G401 (cell line): ENCODE data around the gene CACNA1A. TPM values are rescaled to one million over a fixed set of nuclear protein-coding genes. Genes with fewer than 3 reads are reported as not detected.
"Not testable (repeated sequence)": the region's sequence is repeated elsewhere in the genome, so short reads cannot be mapped to it uniquely, and the experiment has no call there.

ENCODE experiments used
- DNase-seq: peaks from one replicate; pipeline ENCODE4 v3.0.0-alpha.2; 2015; ENCODE audit warnings: low spot score
- in situ Hi-C: cut with HindIII; loops from 2 replicates; pipeline ENCODE4 v1.10.0; 2016; ENCODE audit warnings: low sequenced_read_pairs, mixed read lengths
- total RNA-seq: library from RNA; depleted of rRNA; stranded (reverse); fragments of >200 nt; shearing (Covaris generic); gene quantifications from 2 replicates; pipeline ENCODE4 v1.2.3, GENCODE V29; 2014

Gene CACNA1A
- total RNA-seq, 1 experiment from 2014 or later: 0.24 TPM

DNA sequence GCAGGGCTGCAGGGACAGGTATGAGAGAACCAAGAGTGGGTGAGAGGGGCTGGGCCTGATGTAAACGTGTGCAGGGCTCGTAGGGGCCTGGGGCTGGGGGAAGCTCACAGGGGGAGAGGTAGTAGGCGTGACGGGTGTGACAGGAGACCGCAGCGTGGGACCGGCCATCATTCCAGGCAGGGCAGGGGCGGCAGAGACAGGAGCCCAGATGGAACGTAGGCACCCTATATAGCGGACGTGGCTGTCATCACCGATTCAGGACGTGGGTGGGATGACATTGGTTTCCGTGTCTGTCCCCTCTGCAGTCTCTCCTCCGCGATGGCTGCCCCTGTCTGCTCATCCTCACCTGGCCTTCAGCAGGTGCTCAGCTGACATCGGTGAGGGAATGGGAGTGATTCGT, 307.6 kb downstream of the CACNA1A start:
- DNase-seq: no peak
- in situ Hi-C loops: no loop called here

DNA sequence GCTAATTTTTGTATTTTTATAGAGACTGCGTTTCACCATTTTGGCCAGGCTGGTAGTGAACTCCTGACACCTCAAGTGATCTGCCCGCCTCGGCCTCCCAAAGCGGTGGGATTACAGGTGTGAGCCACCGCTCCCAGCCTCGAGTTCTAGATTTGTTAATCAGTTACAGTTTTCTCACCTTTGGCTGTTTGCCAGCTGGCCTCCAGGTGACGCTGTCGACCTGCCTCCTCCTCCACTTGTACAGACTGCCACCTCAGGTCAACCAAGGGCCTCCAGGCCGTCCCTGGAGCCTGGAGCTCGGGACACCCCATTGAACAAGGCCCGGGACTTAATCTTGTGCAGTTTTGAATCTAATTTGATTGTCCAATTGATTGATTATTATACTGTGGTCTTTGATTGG, 310.6 kb downstream of the CACNA1A start:
- DNase-seq: no peak
- in situ Hi-C loops: no loop called here

DNA sequence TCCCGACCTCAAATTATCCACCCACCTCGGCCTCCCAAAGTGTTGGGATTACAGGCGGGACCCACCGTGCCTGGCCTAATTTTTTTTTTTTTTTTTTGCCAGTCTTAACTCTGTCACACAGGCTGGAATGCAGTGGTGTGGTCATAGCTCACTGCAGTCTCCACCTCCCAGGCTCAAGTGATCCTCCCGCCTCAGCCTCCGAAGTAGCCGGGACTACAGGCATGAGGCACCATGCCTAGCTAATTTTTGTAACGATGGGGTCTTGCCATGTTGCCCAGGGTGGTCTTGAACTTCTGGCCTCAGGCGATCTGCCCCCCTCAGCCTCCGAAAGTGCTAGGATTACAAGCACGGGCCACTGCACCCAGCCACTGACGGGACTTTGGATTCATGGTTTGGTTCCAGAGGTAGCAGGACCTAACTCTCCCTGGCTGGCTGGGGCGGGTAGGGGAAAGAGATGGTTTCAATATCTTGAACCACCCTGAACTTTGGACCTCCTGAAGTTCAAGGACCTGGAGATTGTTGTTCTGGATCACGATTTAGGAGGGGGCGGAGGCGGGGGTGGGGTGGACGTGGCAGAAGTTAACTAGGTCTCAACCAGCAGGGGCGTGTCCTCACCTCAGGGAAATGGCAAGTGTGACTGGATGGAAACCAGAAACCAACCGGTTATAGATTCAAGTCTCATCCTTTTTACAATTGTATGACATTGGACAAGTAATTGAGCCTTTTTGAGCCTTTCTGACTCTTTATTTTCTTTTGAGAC, 315.3 kb downstream of the CACNA1A start:
- in situ Hi-C loops: no loop called here

DNA sequence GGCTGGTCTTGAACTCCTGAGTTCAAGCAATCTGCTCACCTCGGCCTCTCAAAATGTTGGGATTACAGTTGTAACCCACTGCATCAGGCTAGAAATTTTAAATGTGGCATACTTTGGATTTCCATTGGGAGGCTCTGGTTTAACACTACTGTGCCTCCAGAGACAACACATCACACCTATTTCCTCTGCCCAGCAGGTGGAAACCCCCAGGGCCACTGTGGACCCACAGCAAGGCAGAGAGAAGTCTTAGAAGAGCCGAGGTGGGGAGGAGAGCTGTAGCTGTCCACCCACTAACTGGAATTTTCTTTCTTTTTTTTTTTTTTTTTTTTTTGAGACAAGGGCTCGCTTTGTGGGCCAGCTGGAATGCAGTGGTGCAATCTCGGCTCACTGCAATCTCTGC, 316.7 kb downstream of the CACNA1A start:
- in situ Hi-C loops: no loop called here
- DNase-seq: no peak

More for the DNA sequence above, 315.3 kb downstream of the CACNA1A start:
- no peak for DNase-seq

DNA sequence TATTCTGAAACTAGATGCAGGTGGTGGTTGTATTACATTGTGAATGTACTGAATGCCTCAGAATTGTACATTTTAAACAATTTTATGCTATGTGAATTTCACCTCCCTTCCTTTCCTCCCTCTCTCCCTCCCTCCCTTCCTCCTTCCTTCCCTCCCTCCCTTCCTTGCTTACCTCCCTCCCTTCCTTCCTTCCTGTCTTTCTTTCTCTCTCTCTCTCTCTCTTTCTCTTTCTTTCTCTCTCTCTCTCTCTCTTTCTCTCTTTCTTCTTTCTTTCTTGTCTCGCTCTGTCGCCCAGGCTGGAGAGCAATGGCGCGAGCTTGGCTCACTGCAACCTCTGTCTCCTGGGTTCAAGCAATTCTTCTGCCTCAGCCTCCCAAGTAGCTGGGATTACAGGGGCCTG, 318.9 kb downstream of the CACNA1A start:
- in situ Hi-C loops: no loop called here
- DNase-seq: no peak

DNA sequence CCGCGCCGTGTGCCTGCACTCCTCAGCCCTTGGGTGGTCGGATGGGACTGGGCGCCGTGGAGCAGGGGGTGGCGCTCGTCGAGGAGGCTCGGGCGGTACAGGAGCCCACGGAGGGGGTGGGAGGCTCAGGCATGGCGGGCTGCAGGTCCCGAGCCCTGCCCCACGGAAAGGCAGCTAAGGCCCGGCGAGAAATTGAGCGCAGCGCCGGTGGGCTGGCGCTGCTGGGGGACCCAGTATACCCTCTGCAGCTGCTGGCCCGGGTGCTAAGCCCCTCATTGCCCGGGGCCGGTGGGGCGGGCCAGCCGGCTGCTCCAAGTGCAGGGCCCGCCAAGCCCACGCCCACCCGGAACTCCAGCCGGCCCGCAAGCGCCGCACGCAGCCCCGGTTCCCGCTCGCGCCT, 319.6 kb downstream of the CACNA1A start:
- in situ Hi-C loops, DNase-seq: not testable (repeated sequence)

DNA sequence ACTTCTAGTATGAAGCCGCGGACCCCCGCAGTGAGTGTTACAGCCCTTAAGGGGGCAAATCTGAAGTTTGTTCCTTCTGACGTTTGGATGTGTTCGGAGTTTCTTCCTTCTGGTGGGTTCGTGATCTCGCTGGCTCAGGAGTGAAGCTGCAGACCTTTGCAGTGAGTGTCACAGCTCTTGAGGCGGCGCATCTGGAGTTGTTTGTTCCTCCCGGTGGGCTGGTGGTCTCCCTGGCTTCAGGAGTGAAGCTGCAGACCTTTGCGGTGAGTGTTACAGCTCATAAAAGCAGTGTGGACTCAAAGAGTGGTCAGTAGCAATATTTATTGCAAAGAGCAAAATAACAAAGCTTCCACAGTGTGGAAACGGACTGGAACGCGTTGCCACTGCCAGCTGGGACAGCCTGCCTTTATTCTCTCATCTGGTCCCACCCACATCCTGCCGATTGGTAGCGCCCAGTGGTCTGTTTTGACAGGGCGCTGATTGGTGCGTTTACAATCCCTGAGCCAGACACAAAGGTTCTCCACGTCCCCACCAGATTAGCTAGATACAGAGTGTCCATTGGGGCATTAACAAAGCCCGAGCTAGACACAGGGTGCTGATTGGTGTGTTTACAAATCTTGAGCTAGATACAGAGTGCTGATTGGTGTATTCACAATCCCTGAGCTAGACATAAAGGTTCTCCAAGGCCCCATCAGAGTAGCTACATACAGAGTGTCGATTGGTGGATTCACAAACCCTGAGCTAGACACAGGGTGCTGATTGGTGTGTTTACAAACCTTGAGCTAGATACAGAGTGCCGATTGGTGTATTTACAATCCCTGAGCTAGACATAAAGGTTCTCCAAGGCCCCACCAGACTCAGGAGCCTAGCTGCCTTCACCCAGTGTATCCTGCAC, 320.3 kb downstream of the CACNA1A start:
- DNase-seq, in situ Hi-C loops: not testable (repeated sequence)

DNA sequence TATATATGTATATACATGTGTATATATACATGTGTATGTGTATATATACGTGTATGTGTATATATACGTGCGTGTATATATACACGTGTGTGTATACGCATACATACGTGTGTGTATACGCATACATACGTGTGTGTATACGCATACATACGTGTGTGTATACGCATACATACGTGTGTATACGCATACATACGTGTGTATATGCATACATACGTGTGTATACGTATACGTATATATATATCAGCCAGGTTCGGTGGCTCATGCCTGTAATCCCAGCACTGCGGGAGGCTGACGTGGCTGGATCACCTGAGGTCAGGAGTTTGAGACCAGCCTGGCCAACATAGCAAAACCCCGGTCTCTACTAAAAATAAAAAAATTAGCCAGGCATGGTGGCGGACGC, 321.4 kb downstream of the CACNA1A start:
- DNase-seq, in situ Hi-C loops: not testable (repeated sequence)

DNA sequence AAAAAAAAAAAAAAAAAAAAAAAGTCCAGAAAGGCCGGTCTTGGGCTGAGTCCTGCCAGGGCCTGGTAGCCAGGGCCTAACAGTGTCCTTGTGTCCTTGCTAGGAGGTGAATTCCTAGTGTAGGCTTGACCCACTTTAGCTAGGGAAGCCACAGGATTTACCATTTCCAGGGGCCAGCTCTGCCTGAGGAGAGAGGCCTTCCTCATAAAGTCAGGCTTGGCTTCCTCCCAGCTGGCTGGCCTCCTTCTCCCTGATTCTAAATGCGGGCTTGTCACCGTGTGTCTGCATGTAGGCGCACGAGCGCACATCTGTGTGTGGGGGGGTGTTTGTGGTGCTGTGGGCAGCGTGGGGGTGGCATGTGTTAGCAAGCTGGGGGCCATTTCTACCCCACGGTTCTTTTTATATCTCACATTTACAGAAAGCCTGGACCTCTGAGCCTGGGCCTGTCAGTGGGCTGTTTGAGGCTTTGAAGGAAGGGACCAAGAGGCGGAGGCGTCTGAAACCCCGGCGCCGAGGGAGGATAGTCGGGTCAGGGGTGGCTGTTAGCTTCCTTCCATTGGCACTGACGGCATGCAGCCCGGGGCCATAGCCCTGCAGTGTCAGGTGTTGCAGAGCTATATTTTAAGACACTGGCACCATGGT, 324.4 kb downstream of the CACNA1A start:
- in situ Hi-C loops: no loop called here
- peak; percentile 52 for DNase-seq

DNA sequence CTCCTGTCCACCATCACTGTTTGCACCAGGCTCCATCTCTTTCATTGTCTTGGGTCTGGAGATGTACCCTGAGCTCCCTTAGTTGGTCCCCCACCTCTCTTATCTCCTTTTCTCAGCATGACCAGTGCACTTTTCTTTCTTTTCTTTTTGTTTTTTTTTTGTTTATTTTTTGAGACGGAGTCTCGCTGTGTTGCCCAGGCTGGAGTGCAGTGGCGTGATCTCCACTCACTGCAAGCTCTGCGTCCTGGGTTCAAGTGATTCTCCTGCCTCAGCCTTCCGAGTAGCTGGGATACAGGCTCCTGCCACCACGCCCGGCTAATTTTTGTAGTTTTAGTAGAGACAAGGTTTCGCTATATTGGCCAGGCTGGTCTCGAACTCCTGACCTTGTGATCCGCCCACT, 328.0 kb downstream of the CACNA1A start:
- in situ Hi-C loops, DNase-seq: not testable (repeated sequence)

DNA sequence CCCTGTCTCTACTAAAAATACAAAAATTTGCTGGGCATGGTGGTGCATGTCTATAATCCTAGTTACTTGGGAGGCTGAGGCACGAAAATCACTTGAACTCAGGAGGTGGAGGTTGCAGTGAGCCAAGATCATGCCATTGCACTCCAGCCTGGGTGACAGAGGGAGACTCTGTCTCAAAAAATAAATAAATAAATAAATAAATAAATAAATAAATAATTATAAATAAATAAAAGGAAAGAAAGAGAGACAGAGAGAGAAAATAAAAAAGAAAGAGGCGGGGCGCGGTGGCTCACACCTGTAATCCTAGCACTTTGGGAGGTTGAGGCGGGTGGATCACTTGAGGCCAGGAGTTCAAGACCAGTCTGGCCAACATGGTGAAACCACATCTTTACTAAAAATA, 328.7 kb downstream of the CACNA1A start:
- DNase-seq, in situ Hi-C loops: not testable (repeated sequence)

DNA sequence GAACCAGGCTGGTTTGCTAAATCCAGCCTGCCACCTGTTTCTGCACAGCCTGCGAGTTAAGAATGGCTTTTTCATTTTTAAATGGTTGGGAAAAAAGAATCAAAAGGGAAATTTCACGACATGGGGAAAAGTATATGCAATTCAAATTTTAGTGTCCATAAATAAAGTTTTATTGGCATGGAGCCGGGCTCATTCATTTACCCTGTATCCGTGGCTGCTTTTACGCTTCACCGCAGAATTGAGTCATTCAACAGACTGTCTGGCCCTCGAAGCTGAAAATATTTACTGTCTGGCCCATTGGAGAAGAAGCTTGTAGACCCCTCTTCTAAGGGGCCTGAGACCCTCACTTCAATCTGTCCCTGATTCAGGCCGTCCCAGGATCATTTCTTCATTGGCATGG, 329.9 kb downstream of the CACNA1A start:
- DNase-seq: no peak
- in situ Hi-C loops: no loop called here

DNA sequence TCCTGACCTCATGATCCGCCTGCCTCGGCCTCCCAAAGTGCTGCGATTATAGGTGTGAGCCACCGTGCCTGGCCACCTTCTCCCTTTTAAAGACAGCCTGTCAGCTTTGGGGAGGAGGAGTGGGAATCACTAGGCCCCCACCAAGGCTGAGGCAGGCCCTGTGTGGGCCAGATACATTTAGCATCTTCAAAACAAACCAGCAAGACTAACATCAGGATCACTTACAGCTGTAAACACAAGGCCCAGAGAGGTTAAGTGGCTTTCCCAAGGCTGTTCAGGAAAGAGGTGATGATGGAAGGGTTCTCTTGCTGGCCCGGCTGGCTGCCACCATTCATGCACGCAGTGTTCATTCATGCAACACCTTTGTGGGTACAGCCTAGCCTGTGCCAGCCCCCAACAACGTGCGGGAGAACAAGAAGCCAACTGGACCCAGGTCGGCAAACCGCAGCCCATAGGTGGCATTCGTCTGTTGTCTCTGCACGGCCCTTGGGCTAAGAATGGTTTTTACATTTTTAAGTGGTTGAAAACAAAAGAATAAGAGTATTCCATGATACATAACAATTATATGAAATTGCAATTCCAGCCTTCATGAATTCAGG, 333.0 kb downstream of the CACNA1A start:
- no peak for DNase-seq
- in situ Hi-C loops: no loop called here

DNA sequence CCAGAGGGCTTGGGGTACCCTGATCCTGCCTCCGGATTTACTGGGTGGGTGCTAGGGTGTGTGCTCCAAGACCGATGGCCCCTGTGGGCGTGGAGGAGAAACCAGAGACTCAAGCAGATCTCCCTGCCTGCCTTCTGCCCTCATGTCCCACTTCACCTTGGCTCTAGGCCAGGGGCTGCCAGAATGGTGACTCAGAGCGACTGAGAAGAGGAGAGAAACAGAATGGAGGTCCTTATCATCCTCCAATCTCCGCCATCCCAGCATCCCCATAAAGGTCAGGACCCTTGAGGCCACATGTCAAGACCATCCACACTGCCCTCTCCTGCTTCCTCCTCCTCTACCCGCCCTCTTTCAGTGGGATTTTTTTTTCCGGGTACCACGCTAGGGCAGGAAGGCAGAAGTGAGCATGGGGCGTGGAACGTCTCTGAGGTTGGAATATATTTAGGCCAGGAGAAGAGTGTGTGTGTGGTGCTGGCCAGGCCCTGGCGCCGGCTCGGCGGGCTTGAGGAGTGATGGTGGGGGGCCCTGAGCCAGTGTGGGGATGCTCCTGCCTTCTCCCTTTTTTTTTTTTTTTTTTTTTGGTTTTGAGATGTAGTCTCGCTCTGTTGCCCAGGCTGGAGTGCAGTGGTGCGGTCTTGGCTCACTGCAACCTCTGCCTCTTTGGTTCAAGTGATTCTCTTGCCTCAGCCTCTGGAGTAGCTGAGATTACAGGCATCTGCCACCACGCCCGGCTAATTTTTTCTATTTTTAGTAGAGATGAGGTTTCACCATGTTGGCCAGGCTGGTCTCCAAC, 333.7 kb downstream of the CACNA1A start:
- DNase-seq: peak; percentile 61
- in situ Hi-C loops: no loop called here

DNA sequence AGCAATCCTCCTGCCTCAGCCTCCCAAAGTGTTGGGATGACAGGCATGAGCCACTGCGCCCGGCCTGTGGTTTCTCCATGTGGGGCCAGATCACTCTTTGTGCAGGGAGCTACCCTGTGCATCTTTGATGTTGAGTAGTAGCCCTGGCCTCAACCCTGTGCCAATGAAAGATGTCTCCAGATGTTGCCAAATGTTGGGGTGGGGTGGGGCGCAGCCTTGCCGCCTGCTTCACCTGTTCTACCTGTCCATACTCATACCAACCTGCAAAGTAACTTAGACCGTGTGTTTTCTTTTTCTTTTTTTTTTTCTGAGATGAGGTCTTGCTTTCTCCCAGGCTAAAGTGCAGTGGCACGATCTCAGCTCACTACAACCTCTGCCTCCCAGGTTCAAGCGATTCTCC, 335.1 kb downstream of the CACNA1A start:
- in situ Hi-C loops: no loop called here
- no peak for DNase-seq

DNA sequence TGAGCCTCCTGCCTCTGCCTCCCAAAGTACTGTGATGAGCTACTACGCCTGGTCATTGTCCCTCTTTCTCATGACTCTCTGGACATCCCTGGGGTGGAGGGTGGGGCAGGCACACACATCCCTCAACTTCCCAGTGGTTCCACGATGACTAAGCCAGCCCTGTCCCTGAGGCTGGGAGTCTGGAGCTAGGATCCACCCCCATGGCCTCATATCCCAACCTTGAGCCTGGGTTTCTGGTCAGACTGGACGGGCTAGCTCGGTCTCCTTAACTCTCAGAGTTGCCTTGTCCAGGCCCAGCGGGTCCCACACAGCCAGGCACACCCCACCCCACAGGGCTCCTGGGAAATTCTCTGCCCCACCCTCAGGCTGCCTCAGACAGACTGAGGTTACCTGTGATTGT, 336.5 kb downstream of the CACNA1A start:
- DNase-seq: no peak
- in situ Hi-C loops: no loop called here

DNA sequence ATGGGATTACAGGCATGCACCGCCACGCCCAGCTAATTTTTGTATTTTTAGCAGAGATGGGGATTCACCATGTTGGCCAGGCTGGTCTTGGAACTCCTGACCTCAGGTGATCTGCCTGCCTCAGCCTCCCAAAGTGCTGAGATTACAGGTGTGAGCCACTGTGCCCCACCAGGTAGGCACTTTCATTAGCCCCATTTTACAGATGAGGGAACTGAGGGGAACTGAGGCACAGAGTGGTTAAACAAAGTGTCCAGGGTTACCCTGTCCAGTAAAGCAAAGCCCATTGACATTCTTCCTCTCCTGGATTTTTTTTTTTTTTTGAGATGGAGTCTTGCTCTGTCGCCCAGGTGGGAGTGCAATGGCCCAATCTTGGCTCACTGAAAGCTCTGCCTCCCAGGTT, 340.1 kb downstream of the CACNA1A start:
- in situ Hi-C loops, DNase-seq: not testable (repeated sequence)

DNA sequence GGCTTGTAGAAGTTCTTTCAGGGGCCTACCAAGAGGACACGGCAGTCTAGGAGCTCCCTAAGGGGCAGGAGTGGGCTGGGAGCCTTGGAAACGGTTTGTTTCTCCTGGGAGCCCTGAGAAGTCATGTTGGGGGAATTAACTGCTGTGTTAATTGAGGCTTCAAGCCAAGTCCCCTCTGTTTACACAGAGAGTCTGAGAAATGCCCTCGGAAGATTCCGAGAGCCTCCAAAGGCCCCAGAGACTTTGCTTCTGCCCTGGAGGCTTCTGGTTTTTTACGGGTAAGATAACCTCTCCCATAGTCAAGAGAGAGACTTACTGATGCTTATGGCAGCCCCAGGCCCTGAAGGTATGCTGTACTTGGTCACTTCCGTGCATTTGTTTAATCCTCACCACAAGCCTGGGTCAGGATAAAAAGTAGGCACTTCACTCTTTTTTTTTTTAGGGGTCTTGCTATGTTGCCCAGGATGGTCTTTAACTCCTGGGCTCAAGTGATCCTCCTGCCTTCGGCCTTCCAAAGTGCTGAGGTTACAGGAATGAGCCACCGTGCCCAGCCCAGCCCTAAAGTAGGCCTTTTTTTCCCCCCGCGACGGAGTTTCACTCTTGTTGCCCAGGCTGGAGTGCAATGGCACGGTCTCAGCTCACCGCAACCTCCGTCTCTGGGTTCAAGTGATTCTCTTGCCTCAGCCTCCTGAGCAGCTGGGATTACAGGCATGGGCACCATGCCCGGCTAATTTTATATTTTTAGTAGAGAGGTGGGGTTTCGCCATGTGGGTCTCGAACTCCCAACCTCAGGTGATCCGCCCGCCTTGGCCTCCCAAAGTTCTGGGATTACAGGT, 340.9 kb downstream of the CACNA1A start:
- no peak for DNase-seq
- in situ Hi-C loops: no loop called here
